Neural progenitor cell (in vitro differentiated cells): ENCODE data around the gene STK11IP. TPM values are rescaled to one million over a fixed set of nuclear protein-coding genes. Genes with fewer than 3 reads are reported as not detected.

Experiments
- DNase-seq: peaks from one replicate; pipeline ENCODE4 v3.0.0-alpha.2; 2016; ENCODE audit warnings: low spot score
- H2AFZ ChIP-seq: fragments of 200-600 bp; sonication (generic); replicated peaks from 2 replicates; pipeline ENCODE4 v1.6.1; 2016; ENCODE audit warnings: antibody characterized with exemption
- H3F3A ChIP-seq: fragments of 200-600 bp; sonication (generic); 2 replicates; pipeline ENCODE4 v1.6.1; 2016; ENCODE audit warnings: antibody characterized with exemption, low read depth
- H3K27ac ChIP-seq: fragments of 200-600 bp; sonication (generic); 2 replicates; pipeline ENCODE4 v1.5.1; 2016; ENCODE audit warnings: mild to moderate bottlenecking
- H3K27me3 ChIP-seq: fragments of 200-600 bp; sonication (generic); 2 replicates; pipeline ENCODE4 v1.6.1; 2016; ENCODE audit warnings: mild to moderate bottlenecking, moderate library complexity
- H3K36me3 ChIP-seq: fragments of 200-600 bp; sonication (generic); 2 replicates; pipeline ENCODE4 v1.5.1; 2016
- H3K4me1 ChIP-seq: fragments of 200-600 bp; sonication (generic); 2 replicates; pipeline ENCODE4 v1.6.1; 2016; ENCODE audit warnings: mixed run types
- H3K4me2 ChIP-seq: fragments of 200-600 bp; sonication (generic); 2 replicates; pipeline ENCODE4 v1.6.1; 2016
- H3K4me3 ChIP-seq: fragments of 200-600 bp; sonication (generic); 2 replicates; pipeline ENCODE4 v1.5.1; 2016
- H3K79me2 ChIP-seq: fragments of 200-600 bp; sonication (generic); 2 replicates; pipeline ENCODE4 v1.6.1; 2016; ENCODE audit warnings: low read depth
- H3K9ac ChIP-seq: fragments of 200-600 bp; sonication (generic); 2 replicates; pipeline ENCODE4 v1.6.1; 2016
- H3K9me3 ChIP-seq: fragments of 200-600 bp; sonication (generic); 2 replicates; pipeline ENCODE4 v1.5.1; 2016; ENCODE audit warnings: low read depth
- H4K20me1 ChIP-seq: fragments of 200-600 bp; sonication (generic); 2 replicates; pipeline ENCODE4 v1.6.1; 2016; ENCODE audit warnings: low read depth
- H3K27ac Mint-ChIP-seq: 3 replicates; pipeline ENCODE4 v1.8.0; 2021; ENCODE audit warnings: mixed read lengths
- H3K27me3 Mint-ChIP-seq: 2 replicates; pipeline ENCODE4 v1.8.0; 2022; ENCODE audit warnings: low read depth, mild to moderate bottlenecking, inconsistent platforms, moderate library complexity, mixed read lengths; ENCODE audit not compliant: insufficient read depth
- H3K36me3 Mint-ChIP-seq: 3 replicates; pipeline ENCODE4 v1.8.0; 2021; ENCODE audit warnings: mixed read lengths
- H3K4me1 Mint-ChIP-seq: 3 replicates; pipeline ENCODE4 v1.8.0; 2021; ENCODE audit warnings: mixed read lengths
- H3K4me3 Mint-ChIP-seq: 3 replicates; pipeline ENCODE4 v1.8.0; 2021; ENCODE audit warnings: mild to moderate bottlenecking, moderate library complexity, mixed read lengths
- H3K9me3 Mint-ChIP-seq: 3 replicates; pipeline ENCODE4 v1.8.0; 2020; ENCODE audit warnings: mixed read lengths
- EZH2 ChIP-seq: fragments of 200-600 bp; sonication (generic); IDR thresholded peaks from 2 replicates; pipeline ENCODE4 v1.6.1; 2017; ENCODE audit warnings: antibody characterized with exemption, mild to moderate bottlenecking, moderate library complexity
- EZH2phosphoT487 ChIP-seq: fragments of 200-600 bp; sonication (generic); IDR thresholded peaks from 2 replicates; pipeline ENCODE4 v1.6.1; 2017; ENCODE audit warnings: antibody characterized with exemption
- total RNA-seq: library from RNA; depleted of rRNA; stranded (reverse); fragments of >200 nt; gene quantifications from 2 replicates; pipeline ENCODE4 v1.2.3, GENCODE V29; 2015; ENCODE audit warnings: low replicate concordance
- TF ChIP-seq, protein P1 (sequence below): fragments of 200-600 bp; sonication (generic); IDR thresholded peaks from 2 replicates; pipeline ENCODE4 v1.5.1; 2017; ENCODE audit warnings: antibody characterized with exemption, mild to moderate bottlenecking

Gene STK11IP
- total RNA-seq, 1 donor from 2014 or later = 16.8 TPM

DNA sequence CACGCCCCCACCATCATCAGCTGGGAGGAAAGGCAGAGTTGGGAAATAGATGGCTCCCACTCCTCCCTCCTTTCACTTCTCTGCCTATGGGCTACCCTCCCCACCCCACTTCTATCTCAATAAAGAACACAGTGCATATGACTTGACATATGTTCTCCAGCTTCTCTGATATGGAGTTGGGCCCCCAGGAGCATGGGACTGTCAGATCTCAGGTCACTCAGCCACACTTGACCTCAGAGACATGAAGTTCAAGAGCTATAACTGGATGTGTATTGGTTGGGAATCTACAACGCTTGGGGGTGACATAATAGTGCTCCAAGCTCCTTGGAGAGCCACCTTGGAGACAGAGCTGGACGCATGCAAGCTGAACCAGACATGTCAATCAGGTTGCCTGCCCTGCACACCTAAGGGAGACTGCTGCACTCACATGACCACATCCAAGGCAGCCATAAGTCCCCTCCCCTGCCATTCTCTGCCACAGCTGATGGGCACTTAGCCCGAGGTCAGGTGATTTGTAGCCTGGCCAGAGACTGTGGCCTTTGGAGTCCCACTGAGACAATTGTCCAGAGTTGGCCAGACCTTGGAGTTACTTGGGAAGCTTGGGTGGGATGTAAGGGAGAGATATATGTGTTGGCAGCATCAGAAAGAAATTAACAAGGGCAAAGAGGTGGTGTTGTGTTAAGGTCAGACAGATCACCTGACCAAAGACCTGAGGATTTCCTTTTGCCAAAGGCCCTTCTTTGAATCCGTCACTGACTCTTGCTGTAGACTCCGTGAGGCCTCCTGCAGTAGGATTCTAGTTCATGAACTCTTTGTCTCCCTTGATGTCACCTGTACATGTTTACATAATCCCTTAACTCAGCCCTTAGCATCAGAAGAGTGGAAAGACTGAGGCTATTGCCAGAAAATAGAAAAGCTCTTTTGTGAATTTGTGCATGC lies 21.8 kb upstream of the STK11IP start:
- peaks cover 39% of the 10 kb centered on the region for H3K4me1 ChIP-seq
- no peak for DNase-seq
- Mint-ChIP-seq H3K27ac (peak overlapping the region; percentile 74), H3K4me3 (peak overlapping the region; percentile 62), H3K4me1 (peaks cover 56% of the 10 kb centered on the region), H3K27me3 (peaks cover 13% of the 10 kb centered on the region), H3K36me3 (no peaks in the 10 kb centered on the region), H3K9me3 (no peaks in the 10 kb centered on the region)
- no peak overlapping the region for H3K27ac ChIP-seq
- H3F3A ChIP-seq = peaks cover 50% of the 10 kb centered on the region
- no peaks in the 10 kb centered on the region for H3K9me3 ChIP-seq
- peak overlapping the region; percentile 80 for H3K4me2 ChIP-seq
- H3K36me3 ChIP-seq = no peaks in the 10 kb centered on the region
- no peaks in the 10 kb centered on the region for H4K20me1 ChIP-seq
- no peaks in the 10 kb centered on the region for H3K79me2 ChIP-seq
- TF ChIP-seq EZH2phosphoT487 (no peak), EZH2 (no peak)
- TF ChIP-seq, protein P1, sequence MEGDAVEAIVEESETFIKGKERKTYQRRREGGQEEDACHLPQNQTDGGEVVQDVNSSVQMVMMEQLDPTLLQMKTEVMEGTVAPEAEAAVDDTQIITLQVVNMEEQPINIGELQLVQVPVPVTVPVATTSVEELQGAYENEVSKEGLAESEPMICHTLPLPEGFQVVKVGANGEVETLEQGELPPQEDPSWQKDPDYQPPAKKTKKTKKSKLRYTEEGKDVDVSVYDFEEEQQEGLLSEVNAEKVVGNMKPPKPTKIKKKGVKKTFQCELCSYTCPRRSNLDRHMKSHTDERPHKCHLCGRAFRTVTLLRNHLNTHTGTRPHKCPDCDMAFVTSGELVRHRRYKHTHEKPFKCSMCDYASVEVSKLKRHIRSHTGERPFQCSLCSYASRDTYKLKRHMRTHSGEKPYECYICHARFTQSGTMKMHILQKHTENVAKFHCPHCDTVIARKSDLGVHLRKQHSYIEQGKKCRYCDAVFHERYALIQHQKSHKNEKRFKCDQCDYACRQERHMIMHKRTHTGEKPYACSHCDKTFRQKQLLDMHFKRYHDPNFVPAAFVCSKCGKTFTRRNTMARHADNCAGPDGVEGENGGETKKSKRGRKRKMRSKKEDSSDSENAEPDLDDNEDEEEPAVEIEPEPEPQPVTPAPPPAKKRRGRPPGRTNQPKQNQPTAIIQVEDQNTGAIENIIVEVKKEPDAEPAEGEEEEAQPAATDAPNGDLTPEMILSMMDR = no peak
- no peaks in the 10 kb centered on the region for H3K27me3 ChIP-seq
- no peak overlapping the region for H3K9ac ChIP-seq
- H2AFZ ChIP-seq = no peak overlapping the region
- H3K4me3 ChIP-seq = no peak overlapping the region

DNA sequence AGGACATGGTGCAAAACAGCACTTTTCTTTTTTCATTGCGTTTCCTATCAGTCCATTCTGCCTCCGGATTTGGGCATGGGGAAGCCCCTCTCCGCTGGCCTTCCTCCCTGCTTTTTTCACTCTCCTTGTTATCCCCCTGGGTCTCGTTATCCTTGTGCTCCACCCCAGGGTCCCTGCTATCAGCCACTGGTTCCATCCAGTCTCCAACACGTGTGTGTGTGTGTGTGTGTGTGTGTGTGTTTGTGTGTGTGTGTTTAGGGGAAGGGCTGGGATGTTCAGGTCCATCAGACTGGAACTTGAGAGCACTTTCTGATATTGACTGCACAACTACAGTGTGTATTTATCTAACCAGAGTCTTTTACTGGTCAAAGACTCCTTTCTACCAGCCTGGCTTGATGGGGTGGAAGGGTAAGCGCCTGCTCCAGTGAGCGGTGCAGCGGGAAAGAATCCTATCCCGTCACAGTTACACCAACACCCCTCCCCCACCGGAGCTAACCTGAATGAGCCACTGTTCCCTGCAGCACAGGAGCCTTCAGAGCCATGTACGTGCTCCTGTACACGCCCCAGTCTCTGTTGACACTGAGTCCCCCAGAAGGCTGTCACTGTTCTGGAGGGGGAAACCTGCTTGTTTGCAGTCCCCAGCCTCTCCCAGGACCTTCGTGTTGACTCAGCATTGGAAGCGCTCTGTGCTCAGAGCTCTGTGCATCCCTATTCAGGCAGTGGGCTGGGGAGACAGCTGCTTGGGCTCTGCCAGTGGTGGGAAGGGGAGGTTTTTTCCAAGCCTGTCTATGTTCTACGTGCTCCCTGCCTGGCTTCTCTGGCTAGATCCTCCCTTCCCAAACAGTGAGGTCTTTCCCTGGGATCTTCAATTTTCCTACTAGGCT lies 20.9 kb upstream of the STK11IP start:
- Histone ChIP-seq H3K4me2 (peak overlapping the region; percentile 80), H3K27me3 (no peaks in the 10 kb centered on the region), H3F3A (peaks cover 45% of the 10 kb centered on the region), H3K9ac (no peak overlapping the region), H2AFZ (peak overlapping the region; percentile 87), H3K27ac (peak overlapping the region; percentile 54), H3K4me3 (peak overlapping the region; percentile 24), H4K20me1 (no peaks in the 10 kb centered on the region), H3K79me2 (no peaks in the 10 kb centered on the region), H3K36me3 (no peaks in the 10 kb centered on the region), H3K4me1 (peaks cover 39% of the 10 kb centered on the region), H3K9me3 (no peaks in the 10 kb centered on the region)
- TF ChIP-seq, protein P1 = no peak
- TF ChIP-seq EZH2phosphoT487 = no peak
- no peak for TF ChIP-seq EZH2
- DNase-seq = peak; percentile 76
- Mint-ChIP-seq H3K36me3 (no peaks in the 10 kb centered on the region), H3K9me3 (no peaks in the 10 kb centered on the region), H3K4me1 (peaks cover 54% of the 10 kb centered on the region), H3K27me3 (peaks cover 12% of the 10 kb centered on the region), H3K4me3 (peak overlapping the region; percentile 62), H3K27ac (peak overlapping the region; percentile 89)

DNA sequence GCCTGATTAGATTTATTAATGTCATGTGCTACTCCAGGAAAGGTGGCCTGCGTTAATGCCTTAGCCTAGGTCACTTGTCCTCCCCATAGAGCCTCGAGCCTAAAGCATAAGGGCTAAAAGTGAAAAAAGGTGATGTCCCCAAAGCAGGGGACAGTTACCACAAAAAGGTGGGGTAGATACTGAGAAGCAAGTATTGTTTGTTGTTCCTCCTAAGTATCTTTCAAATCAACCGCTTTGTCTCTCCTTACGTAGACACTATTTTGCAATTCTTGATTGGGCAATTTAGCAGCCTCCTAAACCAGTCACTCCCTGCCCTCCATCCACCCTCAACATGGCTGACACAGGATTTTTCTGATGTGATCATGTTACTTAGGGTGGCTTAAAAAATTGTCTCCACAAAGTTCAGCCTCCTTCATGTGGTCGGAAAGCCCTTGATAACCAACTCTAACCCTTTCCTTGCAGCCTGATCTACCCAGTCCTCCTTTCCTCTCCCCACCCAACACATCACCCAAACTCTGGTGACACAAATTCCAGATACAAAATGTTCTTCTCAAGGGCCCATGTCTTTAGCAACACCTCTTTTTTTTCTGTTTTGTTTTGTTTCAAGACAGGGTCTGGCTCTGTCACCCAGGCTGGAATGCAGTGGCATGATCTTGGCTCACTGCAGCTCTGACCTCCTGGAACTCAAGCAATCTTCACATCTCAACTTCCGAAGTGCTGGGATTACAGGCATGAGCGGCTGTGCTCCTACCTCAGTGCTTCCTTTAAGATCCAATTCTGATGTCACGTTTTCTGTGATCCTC lies 18.6 kb upstream of the STK11IP start:
- no peak overlapping the region for H3K27ac ChIP-seq
- no peaks in the 10 kb centered on the region for H3K9me3 ChIP-seq
- peaks cover 32% of the 10 kb centered on the region for H3F3A ChIP-seq
- no peaks in the 10 kb centered on the region for H3K79me2 ChIP-seq
- H3K4me2 ChIP-seq = peak overlapping the region; percentile 22
- TF ChIP-seq EZH2phosphoT487 (no peak), EZH2 (no peak)
- TF ChIP-seq, protein P1 = no peak
- no peak overlapping the region for H2AFZ ChIP-seq
- H3K4me3 ChIP-seq = no peak overlapping the region
- H3K27me3 ChIP-seq = no peaks in the 10 kb centered on the region
- H3K36me3 ChIP-seq = no peaks in the 10 kb centered on the region
- no peak for DNase-seq
- peaks cover 39% of the 10 kb centered on the region for H3K4me1 ChIP-seq
- H3K27ac Mint-ChIP-seq = peak overlapping the region; percentile 67
- H3K36me3 Mint-ChIP-seq = no peaks in the 10 kb centered on the region
- no peaks in the 10 kb centered on the region for H4K20me1 ChIP-seq
- no peaks in the 10 kb centered on the region for H3K9me3 Mint-ChIP-seq
- peak overlapping the region; percentile 1 for H3K4me3 Mint-ChIP-seq
- peaks cover 47% of the 10 kb centered on the region for H3K4me1 Mint-ChIP-seq
- H3K9ac ChIP-seq = no peak overlapping the region
- peaks cover 7% of the 10 kb centered on the region for H3K27me3 Mint-ChIP-seq
